Right lobe of liver (tissue), 4 donors: ENCODE results near the gene IL20RA.

ENCODE experiments used
- CTCF ChIP-seq, 4 donors: fragments of 200-600 bp in 3 of 4; fragments of 450-650 bp in 1 of 4; IDR thresholded peaks; one replicate each; pipeline versions ENCODE4 v1.5.1 to v1.8.0; 2016 to 2022; ENCODE audit warnings: antibody characterized with exemption in 4 of 4, mild to moderate bottlenecking in 2 of 4
- POLR2A ChIP-seq: fragments of 450-650 bp; IDR thresholded peaks from one replicate; pipeline ENCODE4 v1.6.1; 2017; ENCODE audit warnings: antibody characterized with exemption, mild to moderate bottlenecking
- donor health status: DM: no; HTN: no; CAD: no.
- donor health status: DM: no; HTN: no; CAD: no.
- donor health status: DM: no; HTN: yes; CAD: no.

GRCh38 chr6:136989571-136990241 is 55.1 kb downstream of the IL20RA start:
- TF ChIP-seq CTCF (IDR thresholded peaks at IDR 0.05) (no peak), POLR2A (no peak)
